ENCODE measurements around the gene UBE2S. TPM values are rescaled to one million over a fixed set of nuclear protein-coding genes. Genes with fewer than 3 reads are reported as not detected.

Gene UBE2S
- total and polyA plus RNA-seq, 3 donors from 2014 or later, result 150 to 272 (median 188) TPM

- Histone ChIP-seq H3K9me3 (no peaks in the 10 kb centered on the region), H3K4me3 (no peak overlapping the region), H3K27me3 (no peaks in the 10 kb centered on the region), H3K27ac (no peak overlapping the region), H3K36me3 (ENCODE audit: low read depth, missing control alignments) (no peaks in the 10 kb centered on the region), H3K4me1 (peaks cover 11% of the 10 kb centered on the region)
- TF ChIP-seq POLR2A (IDR thresholded peaks at IDR 0.05), result no peak
- no peak for TF ChIP-seq CTCF (IDR thresholded peaks at IDR 0.05)
- no peak for DNase-seq
- WGBS, 2 donors, result 67 to 70% methylated on average over 17 to 18 of the region's 18 CpGs
- intact Hi-C loops (cut with DNase I; ENCODE audit: low total_unique reads), result no loop called here
Measured at GRCh38 chr19:55392820-55393761, 14.5 kb downstream of the UBE2S start.

- Histone ChIP-seq H3K4me3 (no peak overlapping the region), H3K4me1 (peaks cover 22% of the 10 kb centered on the region), H3K27me3 (no peaks in the 10 kb centered on the region), H3K27ac (no peak overlapping the region), H3K36me3 (ENCODE audit: low read depth, missing control alignments) (no peaks in the 10 kb centered on the region), H3K9me3 (no peaks in the 10 kb centered on the region)
- intact Hi-C loops (cut with DNase I; ENCODE audit: low total_unique reads), result no loop called here
- TF ChIP-seq CTCF (IDR thresholded peaks at IDR 0.05) (no peak), POLR2A (IDR thresholded peaks at IDR 0.05) (no peak)
- DNase-seq, result no peak
- WGBS, 2 donors, result 83 to 86% methylated on average over 18 of the region's 18 CpGs
Measured at GRCh38 chr19:55391702-55392615, 15.6 kb downstream of the UBE2S start.

- no peak overlapping the region for H3K4me3 ChIP-seq
- H3K4me1 ChIP-seq, result peaks cover 25% of the 10 kb centered on the region
- no peaks in the 10 kb centered on the region for H3K27me3 ChIP-seq
- WGBS, 2 donors, result 78 to 85% methylated on average over 6 to 12 of the region's 12 CpGs
- intact Hi-C loops (cut with DNase I; ENCODE audit: low total_unique reads), result no loop called here
- no peak overlapping the region for H3K27ac ChIP-seq
- H3K9me3 ChIP-seq, result no peaks in the 10 kb centered on the region
- TF ChIP-seq POLR2A (IDR thresholded peaks at IDR 0.05) (no peak), CTCF (IDR thresholded peaks at IDR 0.05) (no peak)
- no peaks in the 10 kb centered on the region for H3K36me3 ChIP-seq (ENCODE audit: low read depth, missing control alignments)
- DNase-seq, result no peak
Measured at GRCh38 chr19:55391191-55391670, 16.4 kb downstream of the UBE2S start.

GRCh38 chr19:55390461-55390880, 17.1 kb downstream of the UBE2S start:
- peaks cover 25% of the 10 kb centered on the region for H3K4me1 ChIP-seq

More at GRCh38 chr19:55390461-55390880, 17.1 kb downstream of the UBE2S start:
- Histone ChIP-seq H3K27ac (no peak overlapping the region), H3K4me3 (no peak overlapping the region), H3K9me3 (no peaks in the 10 kb centered on the region), H3K36me3 (ENCODE audit: low read depth, missing control alignments) (no peaks in the 10 kb centered on the region), H3K27me3 (no peaks in the 10 kb centered on the region)
- no peak for TF ChIP-seq CTCF (IDR thresholded peaks at IDR 0.05)
- 65 to 70% methylated on average over 7 of the region's 7 CpGs for WGBS, 2 donors
- intact Hi-C loops (cut with DNase I; ENCODE audit: low total_unique reads), result no loop called here
- no peak for DNase-seq
